Measurements from ENCODE around the gene KRTCAP2. TPM values are rescaled to one million over a fixed set of nuclear protein-coding genes. Genes with fewer than 3 reads are reported as not detected.
"Not testable (repeated sequence)": the region's sequence is repeated elsewhere in the genome, so short reads cannot be mapped to it uniquely, and the experiment has no call there.

Gene KRTCAP2
- polyA plus RNA-seq, 1 donor, result 78.9 TPM

DNA sequence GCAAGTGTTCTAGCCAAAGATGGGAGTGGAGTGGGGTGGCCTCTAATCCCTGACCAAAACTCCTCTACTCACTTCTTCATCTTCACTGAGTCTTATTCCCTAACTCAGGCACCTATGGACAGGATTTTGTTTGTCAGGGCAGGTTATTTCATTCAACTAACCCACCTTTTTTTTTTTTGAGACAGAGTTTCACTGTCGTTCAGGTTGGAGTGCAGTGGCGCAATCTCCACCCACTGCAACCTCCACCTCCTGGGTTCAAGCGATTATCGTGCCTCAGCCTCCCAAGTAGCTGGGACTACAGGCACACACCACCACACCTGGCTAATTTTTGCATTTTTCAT lies 5.0 kb downstream of the KRTCAP2 start:
- DNase-seq, result not testable (repeated sequence)

DNA sequence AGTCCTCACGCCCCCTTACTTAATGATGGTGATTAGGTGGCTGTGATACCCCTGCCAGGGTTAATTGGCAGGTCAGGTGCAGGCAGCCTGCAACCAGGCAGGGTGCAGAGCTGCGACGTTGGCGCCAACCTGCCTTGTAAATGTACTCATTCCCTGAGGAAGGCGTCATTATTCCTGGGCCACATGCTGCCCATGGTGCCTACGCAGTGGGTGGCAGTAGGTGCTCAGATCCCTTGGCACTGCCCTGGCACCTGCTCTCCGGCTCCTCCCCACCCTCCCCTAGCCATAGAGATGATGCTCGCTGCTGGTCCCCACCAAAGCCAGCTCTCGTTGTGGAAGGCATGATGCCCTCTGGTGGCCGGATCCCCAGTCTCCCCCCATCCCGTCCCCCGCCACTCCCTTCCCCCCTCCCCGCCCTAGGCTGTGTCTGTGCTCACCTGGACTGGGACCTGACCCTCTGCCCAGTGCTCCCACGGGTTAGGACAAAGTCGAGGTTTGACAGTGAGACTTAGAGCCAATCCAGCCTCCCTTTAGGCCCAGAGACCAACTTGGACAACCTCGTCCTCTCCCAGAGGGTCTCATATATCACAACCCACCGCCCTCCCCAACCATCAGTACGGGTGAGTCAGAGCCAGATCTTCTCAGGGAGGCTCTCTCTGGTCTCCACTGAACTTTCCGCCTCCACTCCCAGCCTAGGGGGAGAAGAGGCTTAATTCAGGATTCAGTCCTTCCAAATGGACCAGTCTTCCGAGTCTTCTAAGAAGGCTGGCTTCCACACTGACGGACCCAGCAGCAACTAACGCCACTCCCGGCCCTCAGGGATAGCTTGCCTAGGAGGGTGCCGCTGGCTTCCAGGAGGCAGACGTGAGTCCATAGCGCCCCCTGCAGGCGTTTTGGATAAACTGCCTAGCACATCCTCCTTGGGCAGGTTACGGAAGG lies 5.7 kb downstream of the KRTCAP2 start:
- peak; percentile 82 for DNase-seq

DNA sequence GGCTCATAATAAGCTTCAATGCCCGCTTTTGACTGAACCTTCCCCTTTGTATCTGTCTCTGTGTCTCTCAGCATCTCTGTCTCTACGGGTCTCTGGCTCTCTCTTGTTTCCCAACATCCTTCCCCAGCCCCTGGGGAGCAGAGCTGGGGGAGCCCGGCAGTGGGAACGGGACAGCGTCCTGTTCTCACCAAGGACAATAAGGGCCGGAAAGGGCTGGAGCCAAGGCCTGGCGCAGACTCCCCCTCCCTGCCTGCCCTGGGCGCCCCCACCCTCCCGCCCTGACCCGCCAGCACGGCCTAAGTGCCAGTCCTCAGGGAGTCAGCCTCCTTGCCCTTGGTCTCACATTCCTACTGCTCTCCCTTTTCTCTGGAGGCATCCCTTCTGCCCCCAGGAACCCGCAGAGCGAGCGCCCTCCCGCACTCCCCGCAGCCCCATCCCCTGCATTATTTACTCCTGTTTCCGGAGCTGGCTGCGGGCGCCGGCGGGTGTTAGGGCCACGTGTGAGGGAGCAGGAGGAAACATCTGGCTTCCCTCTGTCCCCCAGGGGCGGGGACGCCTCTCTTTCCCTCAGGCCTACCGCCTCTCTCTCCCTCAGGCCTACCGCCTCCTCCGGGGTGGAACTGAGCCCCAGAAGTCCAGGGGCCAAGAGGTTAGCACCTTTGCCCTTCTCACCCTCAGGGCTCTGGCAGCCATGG lies 6.5 kb downstream of the KRTCAP2 start:
- peak; percentile 61 for DNase-seq

DNA sequence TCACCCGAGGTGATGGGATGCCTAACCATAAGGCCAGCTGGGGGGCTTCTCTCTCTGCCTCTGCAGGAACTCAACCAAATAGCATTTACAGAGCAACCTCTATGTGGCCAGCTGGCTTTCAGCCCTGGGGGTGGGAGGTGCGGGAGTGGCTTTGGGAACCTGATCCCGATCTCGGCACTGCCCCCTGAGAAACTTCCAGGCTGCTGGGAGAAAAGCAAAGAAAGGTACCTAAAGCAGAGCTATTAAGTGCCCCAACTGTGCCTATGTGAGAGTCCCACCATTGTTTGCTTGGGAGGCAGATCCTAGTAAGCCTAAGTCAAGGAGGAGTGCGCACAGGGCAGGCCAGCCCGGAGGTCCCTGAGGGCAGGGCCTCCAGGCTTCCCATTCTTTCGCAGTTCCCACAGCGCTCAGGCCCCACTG lies 7.0 kb downstream of the KRTCAP2 start:
- no peak for DNase-seq

DNA sequence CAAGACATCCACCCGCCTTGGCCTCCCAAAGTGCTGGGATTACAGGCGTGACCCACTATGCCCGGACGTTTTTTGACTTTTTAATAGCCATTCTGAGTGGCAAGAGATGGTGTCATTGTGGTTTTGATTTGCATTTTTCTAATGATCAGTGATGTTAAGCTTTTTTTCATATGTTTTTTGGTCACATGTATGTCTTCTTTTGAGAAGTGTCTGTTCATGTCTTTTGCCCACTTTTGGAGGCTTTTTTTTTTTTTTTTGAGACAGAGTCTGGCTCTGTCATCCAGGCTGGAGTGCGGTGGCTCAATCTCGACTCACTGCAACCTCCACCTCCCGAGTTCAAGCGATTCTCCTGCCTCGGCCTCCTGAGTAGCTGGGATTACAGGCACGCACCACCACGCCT lies 8.5 kb downstream of the KRTCAP2 start:
- DNase-seq, result not testable (repeated sequence)

DNA sequence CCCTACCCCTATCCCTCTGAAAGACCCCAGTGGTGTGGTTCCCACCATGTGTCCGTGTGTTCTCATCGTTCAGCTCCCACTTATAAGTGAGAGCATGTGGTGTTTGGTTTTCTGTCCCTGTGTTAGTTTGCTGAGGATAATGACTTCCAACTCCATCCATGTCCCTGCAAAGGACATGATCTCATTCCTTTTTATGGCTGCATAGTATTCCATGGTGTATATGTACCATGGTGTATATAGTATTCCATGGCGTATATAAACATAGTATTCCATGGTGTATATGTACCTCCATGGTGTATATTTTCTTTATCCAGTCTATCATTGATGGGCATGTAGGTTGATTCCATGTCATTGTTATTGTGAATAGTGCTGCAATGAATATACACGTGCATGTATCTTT lies 9.3 kb downstream of the KRTCAP2 start:
- not testable (repeated sequence) for DNase-seq

DNA sequence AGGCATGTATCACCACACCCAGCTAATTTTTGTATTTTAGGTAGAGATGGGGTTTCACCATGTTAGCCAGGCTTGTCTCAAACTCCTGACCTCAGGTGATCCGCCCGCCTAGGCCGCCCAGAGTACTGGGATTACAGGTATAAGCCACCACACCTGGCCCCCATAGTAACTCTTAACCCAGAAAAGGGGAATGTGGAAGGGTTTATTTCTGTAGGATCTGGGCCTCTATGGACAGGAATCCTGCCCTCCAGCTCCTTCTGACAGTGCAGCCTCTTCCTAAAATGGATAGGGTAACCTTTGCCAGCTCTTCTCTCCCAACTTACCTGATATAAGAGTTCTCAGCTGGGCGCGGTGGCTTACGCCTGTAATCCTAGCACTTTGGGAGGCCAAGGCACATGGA lies 10.5 kb downstream of the KRTCAP2 start:
- not testable (repeated sequence) for DNase-seq

DNA sequence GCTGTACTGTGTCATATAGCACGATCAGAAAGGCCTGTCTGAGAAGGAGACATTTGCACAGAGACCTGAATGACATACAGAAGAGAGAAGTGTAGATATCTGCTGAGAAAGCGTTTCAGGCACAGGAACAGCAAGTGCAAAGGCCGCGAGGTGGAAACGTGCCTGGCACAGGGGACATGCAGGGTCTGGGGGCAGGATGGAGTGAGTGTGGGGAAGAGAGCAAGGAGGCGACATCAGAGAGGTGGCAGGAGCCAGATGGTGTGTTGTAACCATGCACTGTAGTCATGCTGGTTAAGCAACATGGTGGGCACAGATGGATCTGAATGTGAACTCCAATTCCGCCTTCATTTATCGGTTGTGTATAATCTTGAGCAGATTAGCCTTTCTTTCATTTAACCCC lies 13.0 kb downstream of the KRTCAP2 start:
- no peak for DNase-seq

DNA sequence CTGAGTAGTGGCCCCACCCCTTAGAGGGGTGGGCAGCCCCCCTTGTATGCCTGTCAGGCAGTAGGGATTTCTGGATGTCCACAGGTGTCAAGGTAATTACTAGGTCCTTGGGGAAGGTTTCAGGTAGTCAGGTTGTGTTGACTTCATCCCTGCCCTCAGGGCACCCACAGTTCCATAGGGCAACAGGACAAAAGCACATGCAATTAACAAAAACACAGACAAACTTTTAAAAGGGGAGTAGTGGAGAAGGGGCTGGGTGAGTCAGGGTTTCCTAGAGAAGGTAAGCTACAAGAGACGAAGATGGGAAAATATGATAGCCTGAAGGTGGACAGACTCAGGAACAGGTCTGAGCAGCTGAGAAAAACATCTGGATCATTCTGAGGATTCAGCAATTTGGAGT lies 14.1 kb downstream of the KRTCAP2 start:
- no peak for DNase-seq

DNA sequence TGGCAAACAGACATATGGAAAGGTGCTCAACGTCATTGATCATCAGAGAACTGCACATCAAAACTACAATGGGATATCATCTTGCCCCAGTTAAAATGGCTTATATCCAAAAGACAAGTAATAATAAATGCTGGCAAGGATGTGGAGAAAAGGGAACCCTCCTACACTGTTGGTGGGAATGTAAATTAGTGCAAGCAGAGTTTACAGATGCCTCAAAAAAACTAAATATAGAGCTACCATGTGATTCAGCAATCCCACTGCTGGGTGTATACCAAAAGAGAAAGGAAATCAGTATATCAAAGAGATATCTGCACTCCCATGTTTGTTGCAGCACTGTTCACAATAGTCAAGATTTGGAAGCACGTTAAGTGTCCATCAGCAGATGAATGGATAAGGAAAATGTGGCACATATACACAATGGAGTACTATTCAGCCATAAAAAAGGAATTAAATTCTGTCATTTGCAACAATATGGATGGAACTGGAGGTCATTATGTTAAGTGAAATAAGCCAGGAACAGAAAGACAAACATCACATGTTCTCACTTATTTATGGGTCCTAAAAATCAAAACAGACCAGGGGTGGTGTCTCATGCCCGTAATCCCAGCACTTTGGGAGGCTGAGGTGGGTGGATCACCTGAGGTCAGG lies 17.0 kb downstream of the KRTCAP2 start:
- not testable (repeated sequence) for DNase-seq

DNA sequence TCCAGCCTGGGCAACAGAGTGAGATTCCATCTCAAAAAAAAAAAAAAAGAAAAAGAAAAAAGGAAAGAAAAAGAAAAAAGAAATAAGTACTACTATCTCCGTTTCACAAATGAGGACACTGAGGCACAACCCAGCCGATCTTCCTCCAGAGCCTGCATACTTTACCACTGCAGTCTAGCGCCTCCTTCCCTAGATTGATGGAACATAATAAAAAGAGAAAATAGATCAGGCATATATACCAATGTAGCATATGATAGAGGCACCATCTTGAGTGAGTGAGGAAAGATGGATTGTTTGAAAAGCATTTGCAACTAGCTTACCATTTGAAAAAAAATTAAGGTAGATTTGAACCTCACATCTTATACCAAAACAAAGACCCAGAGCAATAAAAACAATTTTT lies 27.6 kb downstream of the KRTCAP2 start:
- DNase-seq, result no peak

DNA sequence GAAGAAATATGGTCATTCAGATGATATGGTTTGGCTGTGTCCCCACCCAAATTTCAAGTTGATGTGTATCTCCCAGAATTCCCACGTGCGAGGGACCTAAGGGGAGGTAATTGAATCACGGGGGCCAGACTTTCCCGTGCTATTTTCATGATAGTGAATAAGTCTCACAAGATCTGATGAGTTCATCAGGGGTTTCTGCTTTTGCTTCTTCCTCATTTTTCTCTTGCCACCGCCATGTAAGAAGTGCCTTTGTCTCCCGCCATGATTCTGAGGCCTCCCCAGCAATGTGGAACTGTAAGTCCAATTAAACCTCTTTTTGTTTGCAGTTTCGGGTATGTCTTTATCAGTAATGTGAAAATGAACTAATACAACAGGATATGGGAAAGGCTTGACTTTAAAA lies 31.4 kb downstream of the KRTCAP2 start:
- no peak for DNase-seq

DNA sequence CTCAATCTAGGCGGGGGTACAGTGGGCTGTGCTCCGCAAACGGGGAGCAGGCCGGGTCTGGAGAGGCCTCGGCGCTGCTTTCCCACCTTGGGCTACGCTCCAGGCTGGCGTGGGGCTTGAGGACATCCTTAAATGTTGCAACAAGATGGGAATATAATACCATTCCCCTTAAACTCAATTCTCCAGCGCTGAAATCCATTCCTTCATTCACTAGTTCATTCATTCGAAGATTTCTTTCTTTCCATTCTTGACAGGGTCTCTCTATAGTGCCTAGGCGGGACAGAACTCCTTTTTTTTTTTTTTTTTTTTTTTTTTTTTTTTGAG lies 32.5 kb downstream of the KRTCAP2 start:
- no peak for DNase-seq

DNA sequence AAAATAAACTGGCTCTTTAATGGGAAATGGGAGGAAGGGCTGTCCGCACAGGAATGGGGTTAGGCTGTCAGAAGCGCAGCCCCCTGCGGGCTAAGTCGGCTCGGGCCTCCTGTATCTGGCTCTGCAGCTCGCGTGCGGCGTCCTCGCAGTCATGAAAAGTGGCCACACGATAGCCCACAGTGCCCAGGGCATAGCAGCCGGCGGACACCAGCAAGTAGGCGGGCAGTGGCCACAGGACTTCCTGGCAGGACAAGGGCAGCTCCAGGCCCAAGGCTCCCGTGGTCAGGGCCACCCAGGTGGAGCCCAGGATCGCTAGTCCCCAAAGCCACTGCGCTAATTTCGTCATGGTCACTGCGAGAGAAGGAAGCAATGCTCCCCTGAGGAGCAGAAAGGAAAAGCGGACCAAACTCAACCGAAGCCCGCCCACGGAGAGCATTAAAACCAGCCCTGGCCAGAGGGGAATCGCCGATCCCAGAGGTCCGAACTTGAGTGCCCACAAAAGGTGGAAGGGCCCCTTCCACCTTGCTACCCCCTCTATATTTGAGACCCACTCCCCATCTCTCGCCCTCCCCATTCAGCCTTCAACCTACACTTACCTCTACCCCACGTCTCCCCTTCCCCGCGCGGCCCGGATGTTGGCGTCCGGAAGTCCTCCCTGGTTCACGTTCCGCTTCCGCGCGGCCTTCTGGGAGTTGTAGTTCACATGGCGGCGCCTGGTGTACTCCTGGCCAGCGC lies 33.0 kb downstream of the KRTCAP2 start, which contains the start of gene DPM3:
Gene DPM3 (minus strand): TSS at position 637 of the 735 bp plus-strand sequence. CDS start 291 bp downstream, at position 346.
- peak; percentile 88 for DNase-seq

DNA sequence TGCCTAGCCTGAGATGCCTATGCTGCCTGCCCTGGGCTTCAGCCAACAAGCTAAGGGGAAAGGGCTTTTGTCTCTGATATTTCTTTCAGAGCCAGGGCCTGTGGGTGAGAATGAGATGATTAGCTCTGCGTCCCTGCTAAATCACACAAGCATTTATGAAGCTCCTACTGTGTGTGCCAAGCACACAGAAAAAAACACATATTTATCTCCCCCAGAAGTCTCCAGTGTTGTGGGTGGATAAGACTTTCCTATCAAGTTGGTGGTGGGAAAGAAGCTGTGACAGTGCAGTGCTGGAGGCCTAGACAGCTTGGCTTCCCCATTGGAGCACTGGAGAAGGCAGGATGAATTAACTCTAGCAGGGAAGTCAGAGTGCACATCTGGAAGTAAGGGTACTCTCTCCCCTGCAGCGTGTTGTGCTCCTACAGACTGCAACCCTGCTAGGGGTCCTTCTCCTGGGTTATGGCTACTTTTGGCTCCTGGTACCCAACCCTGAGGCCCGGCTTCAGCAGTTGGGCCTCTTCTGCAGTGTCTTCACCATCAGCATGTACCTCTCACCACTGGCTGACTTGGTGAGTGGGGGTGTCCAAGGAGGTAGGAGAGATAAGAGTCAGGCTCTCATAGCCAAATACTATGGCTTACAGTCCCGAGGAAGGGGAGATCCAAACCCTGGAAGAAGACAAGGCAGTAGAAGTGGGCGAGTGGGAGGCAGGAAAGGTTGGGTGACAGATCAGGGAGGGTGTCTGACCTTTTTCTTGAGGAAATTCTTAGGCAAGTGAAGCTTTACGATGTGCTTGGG lies 35.8 kb downstream of the KRTCAP2 start:
- DNase-seq, result no peak

DNA sequence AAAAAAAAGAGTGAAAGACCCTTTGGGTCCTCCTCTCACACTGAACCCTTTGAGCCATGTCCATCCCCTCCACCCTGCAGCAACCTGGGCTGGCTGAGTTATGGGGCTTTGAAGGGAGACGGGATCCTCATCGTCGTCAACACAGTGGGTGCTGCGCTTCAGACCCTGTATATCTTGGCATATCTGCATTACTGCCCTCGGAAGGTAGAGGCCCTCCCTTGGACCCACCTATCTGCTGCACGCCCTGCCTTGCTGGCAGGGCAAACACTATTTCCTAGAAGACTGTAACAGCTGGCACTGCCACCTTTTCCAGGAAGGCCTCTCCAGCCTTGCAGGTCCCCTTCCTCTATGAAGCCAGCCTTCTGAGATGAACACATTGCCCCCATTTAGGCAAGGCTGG lies 36.4 kb downstream of the KRTCAP2 start:
- DNase-seq, result no peak

DNA sequence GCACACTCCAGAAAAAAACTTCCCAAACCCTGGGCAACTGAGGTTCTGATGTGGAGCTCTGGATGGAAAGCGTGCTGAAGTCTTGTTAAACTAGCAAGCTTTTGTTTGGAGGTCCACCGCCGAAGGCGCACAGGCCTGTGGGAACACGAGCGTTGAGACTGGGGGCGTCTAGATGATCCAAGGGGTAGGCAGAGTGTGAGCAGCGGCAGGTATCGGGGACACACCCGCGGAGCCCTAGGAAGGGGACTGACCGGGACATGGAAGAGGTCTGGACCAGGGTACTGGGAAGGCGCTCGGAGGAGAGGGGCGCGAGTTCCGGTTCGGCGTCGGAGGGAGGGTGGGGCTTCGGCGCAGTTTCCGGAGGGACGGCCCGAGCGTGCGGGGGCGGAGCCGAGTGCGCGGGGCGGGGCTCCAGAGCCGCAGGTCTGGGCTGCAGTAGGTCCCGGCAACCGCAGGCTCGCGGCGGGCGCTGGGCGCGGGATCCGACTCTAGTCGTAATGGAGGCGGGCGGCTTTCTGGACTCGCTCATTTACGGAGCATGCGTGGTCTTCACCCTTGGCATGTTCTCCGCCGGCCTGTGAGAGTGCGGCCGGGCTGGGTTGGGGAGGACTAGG lies 37.6 kb downstream of the KRTCAP2 start, which contains the start of gene SLC50A1:
Gene SLC50A1 (plus strand): TSS at position 438 of the 614 bp plus-strand sequence. CDS start 60 bp downstream, at position 498.
- peak; percentile 96 for DNase-seq

DNA sequence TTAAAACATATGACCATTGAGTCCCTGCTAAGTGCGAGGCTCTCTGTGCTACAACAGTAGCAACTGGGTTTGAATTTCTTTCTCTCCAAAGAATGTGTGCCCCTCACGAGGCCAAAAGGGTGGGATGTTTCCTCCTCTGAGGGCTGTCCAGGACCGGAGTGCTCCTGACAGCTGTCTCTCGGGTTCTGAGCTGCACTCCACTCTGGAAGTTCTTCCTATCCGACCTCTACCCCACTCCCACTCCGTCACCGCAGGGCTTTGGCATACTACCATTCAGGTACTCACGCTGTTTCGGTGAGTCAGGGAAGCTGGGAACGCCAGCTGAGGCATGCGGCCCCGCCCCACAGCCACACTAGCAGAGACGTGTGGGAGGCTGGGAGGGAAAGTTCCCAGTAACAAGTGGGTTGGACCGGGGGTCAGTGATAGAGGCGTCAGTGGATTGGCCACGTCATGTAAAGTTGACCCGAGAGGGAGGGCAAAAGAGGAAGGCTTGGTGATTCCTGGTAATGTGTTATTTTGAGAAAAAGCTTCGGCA lies 38.2 kb downstream of the KRTCAP2 start:
- DNase-seq, result peak; percentile 84

DNA sequence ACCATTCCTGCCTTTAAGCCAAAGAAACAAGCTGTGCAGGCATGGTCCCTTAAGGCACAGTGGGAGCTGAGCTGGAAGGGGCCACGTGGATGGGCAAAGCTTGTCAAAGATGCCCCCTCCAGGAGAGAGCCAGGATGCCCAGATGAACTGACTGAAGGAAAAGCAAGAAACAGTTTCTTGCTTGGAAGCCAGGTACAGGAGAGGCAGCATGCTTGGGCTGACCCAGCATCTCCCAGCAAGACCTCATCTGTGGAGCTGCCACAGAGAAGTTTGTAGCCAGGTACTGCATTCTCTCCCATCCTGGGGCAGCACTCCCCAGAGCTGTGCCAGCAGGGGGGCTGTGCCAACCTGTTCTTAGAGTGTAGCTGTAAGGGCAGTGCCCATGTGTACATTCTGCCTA lies 38.8 kb downstream of the KRTCAP2 start:
- DNase-seq, result no peak

DNA sequence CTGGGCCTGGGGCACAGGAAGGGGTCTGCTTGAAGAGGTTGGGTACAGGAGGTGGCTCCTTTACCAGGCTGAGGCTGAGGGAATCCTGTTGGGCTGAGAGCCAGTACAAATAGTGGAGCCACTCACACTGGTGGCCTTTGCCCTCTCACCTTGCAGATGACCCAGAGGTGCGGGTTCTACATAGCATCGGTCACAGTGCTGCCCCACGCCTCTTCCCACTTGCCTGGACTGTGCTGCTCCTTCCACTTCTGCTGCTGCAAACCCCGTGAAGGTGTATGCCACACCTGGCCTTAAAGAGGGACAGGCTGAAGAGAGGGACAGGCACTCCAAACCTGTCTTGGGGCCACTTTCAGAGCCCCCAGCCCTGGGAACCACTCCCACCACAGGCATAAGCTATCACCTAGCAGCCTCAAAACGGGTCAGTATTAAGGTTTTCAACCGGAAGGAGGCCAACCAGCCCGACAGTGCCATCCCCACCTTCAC lies 39.3 kb downstream of the KRTCAP2 start:
- DNase-seq, result no peak

DNA sequence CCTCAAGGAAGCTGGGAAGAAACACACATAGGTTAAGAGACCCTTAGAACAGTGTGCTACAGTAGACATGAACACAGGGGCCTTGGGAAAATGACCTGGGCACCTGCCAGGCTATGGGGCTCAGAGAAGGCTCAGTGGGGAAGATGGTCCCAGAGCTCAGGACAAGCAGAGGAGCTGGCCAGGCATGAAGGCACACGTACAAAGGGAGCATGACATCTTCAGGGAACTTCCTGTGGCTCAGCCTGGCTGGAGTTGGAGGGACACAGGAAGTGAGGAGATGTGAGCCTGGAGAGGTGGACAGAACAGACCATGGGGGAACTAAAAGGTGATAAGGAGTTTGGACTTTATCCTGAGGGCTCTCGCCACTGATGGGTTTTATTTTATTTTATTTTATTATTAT lies 41.2 kb downstream of the KRTCAP2 start:
- DNase-seq, result no peak
